Measurements from ENCODE around the gene IER2. TPM values are rescaled to one million over a fixed set of nuclear protein-coding genes. Genes with fewer than 3 reads are reported as not detected.

Gene IER2
- total and polyA plus RNA-seq, 2 donors (not counting 1 experiment from before 2014, with no cell fraction given) = 16.5 to 26.4 TPM

DNA sequence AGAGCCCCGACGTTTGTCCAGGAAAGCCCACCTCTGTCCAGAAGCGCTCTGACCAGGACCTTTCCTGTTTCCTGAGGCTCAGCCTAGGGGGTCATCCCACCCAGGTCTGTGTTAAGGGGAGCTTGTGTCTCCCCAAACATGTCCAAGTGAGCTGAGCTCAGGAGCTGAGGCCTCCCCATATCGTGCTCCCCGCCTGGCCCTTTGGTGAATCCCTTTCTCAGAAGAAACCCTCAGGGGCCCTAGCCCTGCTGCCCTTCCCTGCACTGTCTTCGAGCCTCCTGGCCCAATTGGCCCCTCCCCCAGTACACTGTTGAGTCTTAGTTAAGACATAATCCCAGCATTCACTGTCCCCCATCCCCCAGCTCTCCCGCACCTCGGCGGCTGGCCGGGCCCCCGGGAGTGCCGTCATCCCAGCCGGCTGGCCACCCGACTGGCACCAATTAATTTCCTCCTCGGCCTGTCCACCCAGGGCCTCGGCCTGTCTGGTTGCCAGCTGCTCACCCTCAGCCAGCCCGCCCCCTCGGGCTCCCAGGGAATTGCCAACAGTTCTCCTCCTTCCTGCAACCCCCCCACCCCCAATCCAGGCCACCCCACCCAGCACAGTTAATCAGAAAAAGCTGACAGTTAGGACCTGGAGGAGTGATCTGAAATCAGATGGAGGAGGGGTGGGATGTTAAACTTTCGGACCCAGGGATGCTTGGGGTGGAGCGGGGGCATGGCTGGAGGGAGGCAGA is 13.6 kb downstream of the IER2 start:
- H3K4me1 ChIP-seq (ENCODE audit: control insufficient read depth, extremely low read depth, insufficient read depth, low read length) = peaks cover 32% of the 10 kb centered on the region
- no peaks in the 10 kb centered on the region for H3K27me3 ChIP-seq (ENCODE audit: control insufficient read depth, insufficient read depth, low read length)
- H3K27ac ChIP-seq (ENCODE audit: insufficient read depth, low read length) = peak overlapping the region; percentile 82
- H3K9me3 ChIP-seq (ENCODE audit: control insufficient read depth, insufficient read depth, low read depth, low read length) = no peaks in the 10 kb centered on the region
- peak overlapping the region; percentile 2 to 44 (median 10) for H3K4me3 ChIP-seq (replicated peaks in 1 of 4; ENCODE audit: control extremely low read depth in 1 of 4, insufficient read depth in 1 of 4, low read depth in 3 of 4, low read length in 4 of 4)
- no peak for TF ChIP-seq EZH2 (IDR thresholded peaks at IDR 0.05; ENCODE audit: low read length, missing control alignments)
- TF ChIP-seq, protein P1, sequence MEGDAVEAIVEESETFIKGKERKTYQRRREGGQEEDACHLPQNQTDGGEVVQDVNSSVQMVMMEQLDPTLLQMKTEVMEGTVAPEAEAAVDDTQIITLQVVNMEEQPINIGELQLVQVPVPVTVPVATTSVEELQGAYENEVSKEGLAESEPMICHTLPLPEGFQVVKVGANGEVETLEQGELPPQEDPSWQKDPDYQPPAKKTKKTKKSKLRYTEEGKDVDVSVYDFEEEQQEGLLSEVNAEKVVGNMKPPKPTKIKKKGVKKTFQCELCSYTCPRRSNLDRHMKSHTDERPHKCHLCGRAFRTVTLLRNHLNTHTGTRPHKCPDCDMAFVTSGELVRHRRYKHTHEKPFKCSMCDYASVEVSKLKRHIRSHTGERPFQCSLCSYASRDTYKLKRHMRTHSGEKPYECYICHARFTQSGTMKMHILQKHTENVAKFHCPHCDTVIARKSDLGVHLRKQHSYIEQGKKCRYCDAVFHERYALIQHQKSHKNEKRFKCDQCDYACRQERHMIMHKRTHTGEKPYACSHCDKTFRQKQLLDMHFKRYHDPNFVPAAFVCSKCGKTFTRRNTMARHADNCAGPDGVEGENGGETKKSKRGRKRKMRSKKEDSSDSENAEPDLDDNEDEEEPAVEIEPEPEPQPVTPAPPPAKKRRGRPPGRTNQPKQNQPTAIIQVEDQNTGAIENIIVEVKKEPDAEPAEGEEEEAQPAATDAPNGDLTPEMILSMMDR (conservative IDR thresholded peaks at IDR 0.05 in 1 of 2, IDR thresholded peaks at IDR 0.05 in 1 of 2; ENCODE audit: low read depth in 1 of 2, low read length in 2 of 2) = no peak
- peak; percentile 85 to 92 for DNase-seq (ENCODE audit: low read depth in 2 of 2)
- peak overlapping the region; percentile 62 for H3K9ac ChIP-seq (ENCODE audit: insufficient read depth, low read length)
- H2AFZ ChIP-seq (ENCODE audit: low read length) = no peak overlapping the region
- H3K79me2 ChIP-seq (ENCODE audit: control insufficient read depth, insufficient read depth, low read length) = no peaks in the 10 kb centered on the region
- H4K20me1 ChIP-seq (ENCODE audit: control insufficient read depth, extremely low read depth, insufficient read depth, low read length) = no peaks in the 10 kb centered on the region
- H3K4me2 ChIP-seq (ENCODE audit: extremely low read depth, insufficient read depth, low read length) = peak overlapping the region; percentile 79
- no peaks in the 10 kb centered on the region for H3K36me3 ChIP-seq (ENCODE audit: control insufficient read depth, insufficient read depth, low read length)

DNA sequence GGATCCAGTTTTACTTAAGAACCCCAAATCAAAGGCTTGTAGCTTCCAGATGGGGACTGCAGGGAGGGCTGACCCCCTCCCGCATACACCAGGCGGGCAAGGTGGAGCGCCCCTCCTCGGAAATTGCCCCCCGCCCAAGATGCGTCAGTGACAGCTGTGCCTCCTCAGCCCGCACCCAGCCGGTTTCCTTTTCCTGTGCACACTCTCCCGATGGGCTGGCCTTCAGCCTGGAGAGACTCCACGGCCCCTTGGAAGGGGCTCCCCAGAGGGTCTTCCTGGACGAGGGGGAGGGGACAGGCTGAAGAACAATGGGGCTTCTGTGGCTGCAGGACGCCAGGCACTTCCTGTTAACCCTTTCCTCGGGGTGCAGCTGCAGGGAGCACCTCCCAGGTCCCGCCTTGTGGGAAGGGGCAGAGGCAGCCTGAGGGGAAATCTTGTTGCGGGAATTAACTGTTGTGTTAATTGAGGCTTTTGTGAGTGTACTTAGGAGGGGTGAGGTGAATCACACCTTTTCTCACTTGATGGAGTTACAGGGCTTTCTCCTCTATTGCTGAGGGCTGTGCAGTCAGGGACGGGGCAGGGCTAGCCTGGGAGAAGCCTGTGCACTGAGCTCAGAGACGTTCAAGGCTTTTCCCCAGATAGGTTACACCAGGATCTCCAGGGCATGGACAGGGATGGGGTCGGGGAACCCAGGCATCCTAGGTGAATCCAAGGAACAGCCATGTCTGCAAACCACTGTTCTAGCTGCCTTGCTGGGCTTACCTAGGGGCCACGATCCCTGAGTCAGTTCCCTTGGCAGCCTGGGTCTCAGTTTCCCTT is 14.3 kb downstream of the IER2 start:
- TF ChIP-seq, protein P1 (conservative IDR thresholded peaks at IDR 0.05 in 1 of 2, IDR thresholded peaks at IDR 0.05 in 1 of 2; ENCODE audit: low read depth in 1 of 2, low read length in 2 of 2) = no peak
- no peak for TF ChIP-seq EZH2 (IDR thresholded peaks at IDR 0.05; ENCODE audit: low read length, missing control alignments)
- Histone ChIP-seq H3K27me3 (ENCODE audit: control insufficient read depth, insufficient read depth, low read length) (no peaks in the 10 kb centered on the region), H3K4me2 (ENCODE audit: extremely low read depth, insufficient read depth, low read length) (peak overlapping the region; percentile 79), H3K9ac (ENCODE audit: insufficient read depth, low read length) (peak overlapping the region; percentile 62), H3K27ac (ENCODE audit: insufficient read depth, low read length) (peak overlapping the region; percentile 82), H3K4me3 (replicated peaks in 1 of 4; ENCODE audit: control extremely low read depth in 1 of 4, insufficient read depth in 1 of 4, low read depth in 3 of 4, low read length in 4 of 4) (peak overlapping the region in 3 of 4 experiments; percentile 5 to 33 (median 13)), H2AFZ (ENCODE audit: low read length) (peak overlapping the region; percentile 2), H3K36me3 (ENCODE audit: control insufficient read depth, insufficient read depth, low read length) (no peaks in the 10 kb centered on the region), H4K20me1 (ENCODE audit: control insufficient read depth, extremely low read depth, insufficient read depth, low read length) (no peaks in the 10 kb centered on the region), H3K4me1 (ENCODE audit: control insufficient read depth, extremely low read depth, insufficient read depth, low read length) (peaks cover 34% of the 10 kb centered on the region), H3K9me3 (ENCODE audit: control insufficient read depth, insufficient read depth, low read depth, low read length) (no peaks in the 10 kb centered on the region), H3K79me2 (ENCODE audit: control insufficient read depth, insufficient read depth, low read length) (no peaks in the 10 kb centered on the region)
- peak; percentile 73 to 83 for DNase-seq (ENCODE audit: low read depth in 2 of 2)

Measured in fibroblast of lung (primary cell).